Fibroblast of villous mesenchyme (primary cell): ENCODE data around the gene BATF. TPM values are rescaled to one million over a fixed set of nuclear protein-coding genes. Genes with fewer than 3 reads are reported as not detected.
A peak's percentile ranks its signal among the peaks of the same experiment; 100 is the strongest.
"Not testable (repeated sequence)": the region's sequence is repeated elsewhere in the genome, so short reads cannot be mapped to it uniquely, and the experiment has no call there.

Source experiments
- DNase-seq: peaks from one replicate; pipeline ENCODE4 v3.0.0-alpha.2; 2010; ENCODE audit warnings: low read depth
- H3K4me3 ChIP-seq: 2 replicates; pipeline ENCODE4 v1.5.1; 2011; ENCODE audit warnings: low read depth, mild to moderate bottlenecking, low read length
- total RNA-seq: library from RNA; depleted of rRNA; stranded (reverse); fragments of >200 nt; gene quantifications from 2 replicates; pipeline ENCODE4 v1.2.3, GENCODE V29; 2012
- TF ChIP-seq, protein P1 (sequence below): IDR thresholded peaks from 2 replicates; pipeline ENCODE4 v1.5.1; 2012; ENCODE audit warnings: low read depth, mild to moderate bottlenecking, low read length; ENCODE audit not compliant: insufficient read depth

BATF gene, protein sequence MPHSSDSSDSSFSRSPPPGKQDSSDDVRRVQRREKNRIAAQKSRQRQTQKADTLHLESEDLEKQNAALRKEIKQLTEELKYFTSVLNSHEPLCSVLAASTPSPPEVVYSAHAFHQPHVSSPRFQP
- not detected in 2 replicates for total RNA-seq

DNA sequence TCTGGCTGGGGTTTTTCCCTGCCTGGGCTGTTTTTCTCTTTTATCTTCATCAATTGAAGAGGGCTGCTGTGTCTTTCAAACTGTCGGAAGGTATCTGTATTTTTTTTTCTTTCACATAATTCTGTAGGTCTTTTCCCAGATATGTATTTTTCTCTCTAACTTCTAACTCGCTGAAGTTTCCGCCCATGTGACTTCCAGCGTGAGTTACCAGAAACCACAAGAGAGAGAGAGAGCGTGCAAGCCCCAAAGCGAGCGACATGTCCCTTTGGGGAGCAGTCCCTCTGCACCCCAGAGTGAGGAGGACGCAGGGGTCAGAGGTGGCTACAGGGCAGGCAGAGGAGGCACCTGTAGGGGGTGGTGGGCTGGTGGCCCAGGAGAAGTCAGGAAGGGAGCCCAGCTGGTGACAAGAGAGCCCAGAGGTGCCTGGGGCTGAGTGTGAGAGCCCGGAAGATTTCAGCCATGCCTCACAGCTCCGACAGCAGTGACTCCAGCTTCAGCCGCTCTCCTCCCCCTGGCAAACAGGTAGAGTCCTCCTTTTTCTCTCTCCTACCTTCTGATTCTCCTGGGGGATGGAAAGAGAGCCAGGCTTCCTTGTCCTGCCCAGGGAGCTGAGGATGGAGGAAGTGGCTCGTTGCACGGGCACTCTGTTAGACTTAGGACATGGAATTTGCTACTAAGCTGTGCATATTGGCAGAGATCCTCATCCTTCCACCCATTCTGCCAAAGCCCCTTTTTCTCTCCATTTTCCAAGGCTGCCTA is at the start of gene BATF:
Gene BATF (plus strand): TSS at position 246 of the 759 bp plus-strand sequence. CDS start 214 bp downstream, at position 460.
- TF ChIP-seq, protein P1, sequence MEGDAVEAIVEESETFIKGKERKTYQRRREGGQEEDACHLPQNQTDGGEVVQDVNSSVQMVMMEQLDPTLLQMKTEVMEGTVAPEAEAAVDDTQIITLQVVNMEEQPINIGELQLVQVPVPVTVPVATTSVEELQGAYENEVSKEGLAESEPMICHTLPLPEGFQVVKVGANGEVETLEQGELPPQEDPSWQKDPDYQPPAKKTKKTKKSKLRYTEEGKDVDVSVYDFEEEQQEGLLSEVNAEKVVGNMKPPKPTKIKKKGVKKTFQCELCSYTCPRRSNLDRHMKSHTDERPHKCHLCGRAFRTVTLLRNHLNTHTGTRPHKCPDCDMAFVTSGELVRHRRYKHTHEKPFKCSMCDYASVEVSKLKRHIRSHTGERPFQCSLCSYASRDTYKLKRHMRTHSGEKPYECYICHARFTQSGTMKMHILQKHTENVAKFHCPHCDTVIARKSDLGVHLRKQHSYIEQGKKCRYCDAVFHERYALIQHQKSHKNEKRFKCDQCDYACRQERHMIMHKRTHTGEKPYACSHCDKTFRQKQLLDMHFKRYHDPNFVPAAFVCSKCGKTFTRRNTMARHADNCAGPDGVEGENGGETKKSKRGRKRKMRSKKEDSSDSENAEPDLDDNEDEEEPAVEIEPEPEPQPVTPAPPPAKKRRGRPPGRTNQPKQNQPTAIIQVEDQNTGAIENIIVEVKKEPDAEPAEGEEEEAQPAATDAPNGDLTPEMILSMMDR, result no peak
- DNase-seq, result no peak
- no peak within 1 kb of the TSS for H3K4me3 ChIP-seq

DNA sequence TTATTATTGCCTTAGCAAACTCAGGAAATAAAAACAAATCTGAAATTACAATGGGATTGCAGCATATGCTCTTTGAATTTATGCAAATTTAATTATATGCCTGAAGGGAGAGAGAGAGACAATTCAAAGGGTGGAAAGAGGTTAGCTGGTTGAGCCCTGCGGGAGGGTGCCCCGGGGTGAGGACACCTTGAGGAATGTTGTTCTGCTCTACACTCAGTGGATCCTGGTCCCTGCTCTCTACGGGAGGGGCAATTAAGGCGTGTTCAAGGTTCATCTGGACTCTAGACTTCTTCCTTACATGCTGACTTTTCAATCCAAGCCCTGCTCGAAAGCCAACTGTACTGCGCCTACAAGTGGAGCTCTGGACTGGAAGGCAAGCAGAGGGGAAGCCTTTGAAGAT is 48.1 kb upstream of the BATF start:
- H3K4me3 ChIP-seq, DNase-seq: not testable (repeated sequence)

DNA sequence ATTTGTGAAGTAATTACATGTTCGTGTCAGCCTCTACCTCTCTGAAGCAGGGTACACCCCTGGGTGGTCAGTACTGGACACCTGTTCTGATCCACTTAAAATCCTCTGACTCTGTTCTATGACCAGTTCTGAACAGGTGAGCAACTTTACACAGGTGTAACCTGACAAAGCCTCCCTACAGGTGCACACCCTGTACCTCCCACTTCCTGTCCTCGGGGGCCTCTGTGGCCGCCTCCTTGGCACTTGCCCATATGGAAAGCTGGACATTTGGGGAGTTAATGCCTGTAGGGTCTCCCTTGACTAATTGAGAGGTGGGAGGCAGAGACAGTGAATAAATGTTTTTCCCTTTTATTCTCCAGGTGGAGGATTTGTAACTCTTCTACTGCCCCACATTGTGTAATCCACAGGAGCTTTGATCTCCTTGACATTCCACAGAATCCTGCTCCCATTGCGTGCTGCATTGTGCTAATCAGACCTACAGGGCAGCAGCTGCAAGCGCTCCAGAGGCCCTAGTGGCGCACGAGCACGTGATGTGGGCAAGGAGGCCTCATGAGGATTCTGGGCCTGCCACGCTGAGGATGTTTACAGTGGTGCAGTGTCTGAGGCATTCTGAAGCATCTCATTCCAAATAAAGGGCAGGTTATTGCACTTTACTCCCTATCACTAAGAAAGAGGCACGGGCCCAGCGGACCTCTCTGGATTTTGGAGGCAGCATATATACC is 45.8 kb upstream of the BATF start:
- DNase-seq, result peak; percentile 74
- TF ChIP-seq, protein P1, result no peak
- H3K4me3 ChIP-seq, result no peak overlapping the region

DNA sequence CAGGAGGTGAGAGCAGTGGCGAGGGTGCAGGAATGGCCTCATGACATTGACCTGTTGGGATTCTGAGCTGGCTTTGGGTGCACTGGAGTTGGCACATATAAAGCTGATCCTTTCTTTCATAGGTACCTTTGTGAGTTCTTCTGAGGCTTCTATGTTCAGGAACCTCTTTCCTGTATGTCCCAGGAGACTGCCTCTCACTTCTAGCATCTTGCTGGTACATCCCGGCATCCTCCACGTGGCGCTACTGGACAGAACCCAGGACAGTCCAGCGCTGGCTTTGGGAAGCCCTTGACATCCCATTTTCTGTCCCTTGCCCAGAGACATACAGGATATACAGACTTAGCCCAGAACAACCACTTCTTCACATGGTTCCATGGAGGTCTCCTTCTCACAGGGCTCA is 44.4 kb upstream of the BATF start:
- TF ChIP-seq, protein P1, result no peak
- DNase-seq, result no peak
- no peak overlapping the region for H3K4me3 ChIP-seq

DNA sequence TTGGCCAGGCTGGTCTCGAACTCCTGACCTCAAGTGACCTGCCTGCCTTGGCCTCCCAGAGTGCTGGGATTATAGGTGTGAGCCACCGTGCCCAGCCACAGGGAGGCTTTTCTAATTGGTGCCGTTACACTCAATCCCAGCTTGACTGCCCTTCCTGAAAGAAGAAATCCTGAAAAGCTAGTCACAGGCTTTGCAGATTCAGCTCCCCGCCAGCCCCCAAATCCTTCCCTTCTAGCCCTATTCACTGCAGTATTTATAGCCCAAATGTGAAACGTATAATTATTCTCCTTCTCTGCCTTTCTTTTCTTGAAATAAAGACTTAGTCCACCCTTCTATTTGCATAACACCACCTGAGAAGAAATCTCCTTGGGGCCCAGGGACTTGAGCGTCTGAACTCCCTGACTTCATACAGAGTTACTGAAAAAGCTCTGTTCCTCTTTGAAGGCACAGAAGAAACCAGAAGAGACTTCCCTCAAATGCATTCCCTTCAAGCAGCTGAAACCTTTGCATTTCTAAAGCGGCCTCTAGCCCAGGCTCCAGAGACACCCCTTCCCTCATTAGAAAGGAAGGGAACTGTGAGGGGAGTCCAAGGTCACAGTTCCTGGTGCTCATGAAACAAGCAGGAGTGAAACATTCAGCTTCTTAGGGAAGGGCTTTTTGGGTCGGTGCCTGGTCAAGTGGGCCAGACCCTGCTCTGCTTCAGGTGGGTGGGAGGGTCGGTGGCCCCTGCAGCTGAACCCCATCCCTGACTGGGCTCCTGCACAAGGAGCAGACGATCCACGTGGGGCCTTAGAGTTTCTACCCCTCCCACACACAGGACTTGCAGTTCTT is 42.3 kb upstream of the BATF start:
- no peak for DNase-seq
- no peak overlapping the region for H3K4me3 ChIP-seq
- TF ChIP-seq, protein P1, result no peak

DNA sequence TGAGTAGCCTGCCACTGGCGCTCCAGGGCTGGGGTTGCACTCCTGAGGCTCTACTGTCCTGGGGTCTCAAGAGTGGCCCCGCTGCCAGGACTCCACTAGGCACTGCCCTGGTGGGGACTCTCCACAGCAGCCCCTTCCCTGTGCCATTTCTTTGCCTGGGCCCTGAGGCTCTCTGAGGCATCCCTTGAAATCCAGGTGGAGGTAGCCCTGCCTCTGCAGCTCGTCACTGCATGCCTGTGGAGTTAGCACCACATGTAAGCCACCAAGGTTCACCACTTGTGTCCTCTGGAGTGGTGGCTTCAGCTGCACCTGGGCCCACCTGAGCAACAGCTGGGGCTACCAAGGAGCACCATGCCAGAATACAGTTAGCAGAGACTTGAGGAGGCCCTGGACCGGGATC is 39.9 kb upstream of the BATF start:
- no peak overlapping the region for H3K4me3 ChIP-seq
- TF ChIP-seq, protein P1, result no peak

More for the DNA sequence above, 39.9 kb upstream of the BATF start:
- DNase-seq, result no peak
